ENCODE results near the gene NELFCD. TPM values are rescaled to one million over a fixed set of nuclear protein-coding genes. Genes with fewer than 3 reads are reported as not detected.
A peak's percentile ranks its signal among the peaks of the same experiment; 100 is the strongest.

The NELFCD gene
- total RNA-seq, 1 experiment from 2014 or later: 144 TPM

DNA sequence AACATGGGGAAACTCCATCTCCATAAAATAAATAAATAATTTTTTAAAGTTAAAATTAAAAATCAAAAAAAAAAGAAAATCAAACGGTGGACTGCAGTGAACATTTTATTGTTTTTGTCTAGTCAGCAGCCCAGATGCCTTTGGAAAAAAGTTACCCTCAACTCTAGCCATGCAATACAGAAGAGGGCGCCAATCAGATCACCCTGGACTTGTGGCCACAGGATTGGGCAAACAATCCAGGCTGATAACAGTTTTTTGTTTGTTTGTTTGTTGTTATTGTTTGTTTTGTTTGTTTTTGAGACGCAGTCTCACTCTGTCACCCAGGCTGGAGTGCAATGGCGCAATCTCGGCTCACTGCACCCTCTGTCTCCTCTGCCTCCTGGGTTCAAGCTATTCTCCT is 30.5 kb upstream of the NELFCD start:
- Histone ChIP-seq H3K9me2 (replicated peaks; ENCODE audit: low read length) (no peaks in the 10 kb centered on the region), H3K9ac (ENCODE audit: low read length) (no peak overlapping the region), H3K27ac (ENCODE audit: low read length) (no peak overlapping the region), H3K4me1 (ENCODE audit: insufficient read depth, low read length) (no peaks in the 10 kb centered on the region), H3K79me2 (ENCODE audit: low read length) (no peaks in the 10 kb centered on the region), H4K20me1 (ENCODE audit: low read length) (no peaks in the 10 kb centered on the region), H3K9me3 (ENCODE audit: low read length) (no peaks in the 10 kb centered on the region), H3K27me3 (ENCODE audit: low read length) (peaks cover 53% of the 10 kb centered on the region), H3K4me2 (ENCODE audit: low read length) (no peak overlapping the region), H3F3A (ENCODE audit: low read length, unreplicated experiment) (no peaks in the 10 kb centered on the region), H2AFZ (ENCODE audit: low read length) (no peak overlapping the region), H3K36me3 (ENCODE audit: low read depth, low read length) (no peaks in the 10 kb centered on the region), H3K4me3 (ENCODE audit: low read length) (no peak overlapping the region)
- ChIA-PET POLR2A (ENCODE audit: unreplicated experiment) (no interaction called here), CTCF (no interaction called here)
- ATAC-seq: no peak
- DNase-seq: no peak
- no peak for TF ChIP-seq EZH2phosphoT487 (IDR thresholded peaks at IDR 0.05; ENCODE audit: borderline replicate concordance, low read length)
- no peak for TF ChIP-seq EZH2 (IDR thresholded peaks at IDR 0.05; ENCODE audit: low read length, unreplicated experiment)
- TF ChIP-seq, protein P1, sequence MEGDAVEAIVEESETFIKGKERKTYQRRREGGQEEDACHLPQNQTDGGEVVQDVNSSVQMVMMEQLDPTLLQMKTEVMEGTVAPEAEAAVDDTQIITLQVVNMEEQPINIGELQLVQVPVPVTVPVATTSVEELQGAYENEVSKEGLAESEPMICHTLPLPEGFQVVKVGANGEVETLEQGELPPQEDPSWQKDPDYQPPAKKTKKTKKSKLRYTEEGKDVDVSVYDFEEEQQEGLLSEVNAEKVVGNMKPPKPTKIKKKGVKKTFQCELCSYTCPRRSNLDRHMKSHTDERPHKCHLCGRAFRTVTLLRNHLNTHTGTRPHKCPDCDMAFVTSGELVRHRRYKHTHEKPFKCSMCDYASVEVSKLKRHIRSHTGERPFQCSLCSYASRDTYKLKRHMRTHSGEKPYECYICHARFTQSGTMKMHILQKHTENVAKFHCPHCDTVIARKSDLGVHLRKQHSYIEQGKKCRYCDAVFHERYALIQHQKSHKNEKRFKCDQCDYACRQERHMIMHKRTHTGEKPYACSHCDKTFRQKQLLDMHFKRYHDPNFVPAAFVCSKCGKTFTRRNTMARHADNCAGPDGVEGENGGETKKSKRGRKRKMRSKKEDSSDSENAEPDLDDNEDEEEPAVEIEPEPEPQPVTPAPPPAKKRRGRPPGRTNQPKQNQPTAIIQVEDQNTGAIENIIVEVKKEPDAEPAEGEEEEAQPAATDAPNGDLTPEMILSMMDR (conservative IDR thresholded peaks at IDR 0.05; ENCODE audit: low read depth, low read length): peak; percentile 30; the same call in 1 of the 2 replicates
- intact Hi-C loops (cut with micrococcal nuclease): no loop called here
- no TSS peak for BruUV-seq (replicated peaks)

DNA sequence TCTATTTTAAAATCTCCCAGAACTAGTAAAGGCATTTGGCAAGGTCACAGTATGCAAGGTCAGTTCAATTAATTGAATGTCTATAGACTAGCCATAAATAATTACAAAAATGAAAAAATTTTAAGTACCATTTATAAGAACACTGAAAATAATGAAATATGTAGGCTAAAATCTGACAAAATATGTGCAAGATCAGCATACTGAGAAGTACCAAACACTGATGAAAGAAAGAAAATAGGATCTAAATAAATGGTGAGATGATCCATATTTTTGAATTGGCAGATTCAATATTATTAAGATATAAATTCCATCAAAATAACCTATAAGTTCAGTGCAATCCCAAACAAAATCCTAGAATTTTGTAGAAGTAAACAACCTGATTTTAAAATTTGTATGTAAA is 28.0 kb upstream of the NELFCD start:
- no peak overlapping the region for H3K27ac ChIP-seq (ENCODE audit: low read length)
- H3K9ac ChIP-seq (ENCODE audit: low read length): no peak overlapping the region
- intact Hi-C loops (cut with micrococcal nuclease): no loop called here
- no peak overlapping the region for H3K4me3 ChIP-seq (ENCODE audit: low read length)
- ChIA-PET CTCF (no interaction called here), POLR2A (ENCODE audit: unreplicated experiment) (no interaction called here)
- no peaks in the 10 kb centered on the region for H4K20me1 ChIP-seq (ENCODE audit: low read length)
- ATAC-seq (no peak), DNase-seq (no peak)
- no TSS peak for BruUV-seq (replicated peaks)
- H3K36me3 ChIP-seq (ENCODE audit: low read depth, low read length): no peaks in the 10 kb centered on the region
- no peaks in the 10 kb centered on the region for H3K9me2 ChIP-seq (replicated peaks; ENCODE audit: low read length)
- no peak overlapping the region for H3K4me2 ChIP-seq (ENCODE audit: low read length)
- peaks cover 34% of the 10 kb centered on the region for H3K27me3 ChIP-seq (ENCODE audit: low read length)
- H3K9me3 ChIP-seq (ENCODE audit: low read length): no peaks in the 10 kb centered on the region
- no peaks in the 10 kb centered on the region for H3K79me2 ChIP-seq (ENCODE audit: low read length)
- no peaks in the 10 kb centered on the region for H3F3A ChIP-seq (ENCODE audit: low read length, unreplicated experiment)
- no peak for TF ChIP-seq EZH2phosphoT487 (IDR thresholded peaks at IDR 0.05; ENCODE audit: borderline replicate concordance, low read length)
- no peak for TF ChIP-seq EZH2 (IDR thresholded peaks at IDR 0.05; ENCODE audit: low read length, unreplicated experiment)
- TF ChIP-seq, protein P1 (conservative IDR thresholded peaks at IDR 0.05; ENCODE audit: low read depth, low read length): no peak
- H3K4me1 ChIP-seq (ENCODE audit: insufficient read depth, low read length): no peaks in the 10 kb centered on the region
- no peak overlapping the region for H2AFZ ChIP-seq (ENCODE audit: low read length)

DNA sequence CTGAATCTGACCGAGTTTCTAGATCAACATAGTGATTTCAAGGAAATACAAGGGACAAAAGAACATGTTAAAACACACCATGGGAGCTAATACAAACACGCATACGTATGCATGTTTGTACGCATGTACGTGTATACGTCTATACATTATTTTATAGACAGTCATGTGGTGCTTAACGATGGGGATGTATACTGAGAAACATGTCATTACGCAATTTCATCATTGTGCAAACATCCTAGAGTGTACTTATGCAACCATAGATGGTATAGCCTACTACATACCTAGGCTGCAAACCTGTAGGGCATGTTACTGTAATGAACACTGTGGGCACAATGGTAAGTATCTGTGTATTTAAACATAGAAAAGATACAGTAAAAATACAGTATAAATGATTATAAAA is 25.0 kb upstream of the NELFCD start:
- ATAC-seq (no peak), DNase-seq (peak; percentile 47)
- H3K36me3 ChIP-seq (ENCODE audit: low read depth, low read length): no peaks in the 10 kb centered on the region
- no peak overlapping the region for H3K4me2 ChIP-seq (ENCODE audit: low read length)
- CTCF ChIA-PET: no interaction called here
- no peak overlapping the region for H3K9ac ChIP-seq (ENCODE audit: low read length)
- H2AFZ ChIP-seq (ENCODE audit: low read length): no peak overlapping the region
- no peaks in the 10 kb centered on the region for H3K4me1 ChIP-seq (ENCODE audit: insufficient read depth, low read length)
- POLR2A ChIA-PET (ENCODE audit: unreplicated experiment): no interaction called here
- no peaks in the 10 kb centered on the region for H3K9me2 ChIP-seq (replicated peaks; ENCODE audit: low read length)
- no peak overlapping the region for H3K27ac ChIP-seq (ENCODE audit: low read length)
- TF ChIP-seq, protein P1 (conservative IDR thresholded peaks at IDR 0.05; ENCODE audit: low read depth, low read length): no peak
- TF ChIP-seq EZH2 (IDR thresholded peaks at IDR 0.05; ENCODE audit: low read length, unreplicated experiment) (no peak), EZH2phosphoT487 (IDR thresholded peaks at IDR 0.05; ENCODE audit: borderline replicate concordance, low read length) (no peak)
- intact Hi-C loops (cut with micrococcal nuclease): no loop called here
- H3K9me3 ChIP-seq (ENCODE audit: low read length): no peaks in the 10 kb centered on the region
- BruUV-seq (replicated peaks): no TSS peak
- H3K27me3 ChIP-seq (ENCODE audit: low read length): peaks cover 35% of the 10 kb centered on the region
- no peak overlapping the region for H3K4me3 ChIP-seq (ENCODE audit: low read length)
- no peaks in the 10 kb centered on the region for H3F3A ChIP-seq (ENCODE audit: low read length, unreplicated experiment)
- no peaks in the 10 kb centered on the region for H4K20me1 ChIP-seq (ENCODE audit: low read length)
- no peaks in the 10 kb centered on the region for H3K79me2 ChIP-seq (ENCODE audit: low read length)

Data from PC-3 (cell line).